Suprapubic skin (tissue), 4 donors: ENCODE results near the gene GJC2. TPM values are rescaled to one million over a fixed set of nuclear protein-coding genes. Genes with fewer than 3 reads are reported as not detected.
A peak's percentile ranks its signal among the peaks of the same experiment; 100 is the strongest.

ENCODE experiments used
- DNase-seq, 2 donors: peaks; one replicate each; pipeline ENCODE4 v3.0.0-alpha.2; 2019; ENCODE audit warnings: low spot score in 2 of 2
- H3K27ac ChIP-seq: fragments of 200-600 bp; sonication (generic); one replicate; pipeline ENCODE4 v1.5.1; 2019
- H3K27me3 ChIP-seq: fragments of 200-600 bp; sonication (generic); one replicate; pipeline ENCODE4 v1.5.1; 2019
- H3K36me3 ChIP-seq: fragments of 200-600 bp; sonication (generic); one replicate; pipeline ENCODE4 v1.5.1; 2019
- H3K4me1 ChIP-seq: fragments of 200-600 bp; sonication (generic); one replicate; pipeline ENCODE4 v1.5.1; 2019
- H3K4me3 ChIP-seq: fragments of 200-600 bp; sonication (generic); one replicate; pipeline ENCODE4 v1.5.1; 2019; ENCODE audit warnings: mild to moderate bottlenecking
- H3K9me3 ChIP-seq: fragments of 200-600 bp; sonication (generic); one replicate; pipeline ENCODE4 v1.5.1; 2019
- CTCF ChIP-seq, 2 donors: fragments of 200-600 bp in 1 of 2; fragments of 450-650 bp in 1 of 2; sonication (generic) in 1 of 2; IDR thresholded peaks; one replicate each; pipeline ENCODE4 v1.5.1; 2016 to 2019; ENCODE audit warnings: antibody characterized with exemption in 2 of 2, mild to moderate bottlenecking in 1 of 2, moderate library complexity in 1 of 2
- EP300 ChIP-seq: sonication (generic); formaldehyde crosslinking; IDR thresholded peaks from one replicate; pipeline ENCODE4 v1.6.1; 2017; ENCODE audit warnings: antibody characterized with exemption
- POLR2A ChIP-seq, 2 donors: fragments of 450-650 bp; IDR thresholded peaks; one replicate each; pipeline ENCODE4 v1.6.1; 2017; ENCODE audit warnings: antibody characterized with exemption in 2 of 2, mild to moderate bottlenecking in 2 of 2, moderate library complexity in 2 of 2
- POLR2AphosphoS5 ChIP-seq, 3 donors: sonication (generic); formaldehyde crosslinking; IDR thresholded peaks; one replicate each; pipeline ENCODE4 v1.6.1; 2017; ENCODE audit warnings: antibody characterized with exemption in 3 of 3
- WGBS: methylation state at CpG from one replicate; pipeline ENCODE4 v1.1.5; 2018; 5-methylcytosine and 5-hydroxymethylcytosine counted together
- total RNA-seq, 4 donors: library from RNA; depleted of rRNA; stranded (reverse); fragments of >200 nt; gene quantifications; one replicate each; pipeline ENCODE4 v1.1.0, GENCODE V29; 2016

Gene GJC2
- total RNA-seq, 4 donors from 2014 or later, result 2.5 to 3.6 (median 3.0) TPM

- Histone ChIP-seq H3K4me3 (no peak overlapping the region), H3K27me3 (no peaks in the 10 kb centered on the region), H3K4me1 (peaks cover 11% of the 10 kb centered on the region), H3K9me3 (no peaks in the 10 kb centered on the region), H3K36me3 (peaks cover 7% of the 10 kb centered on the region), H3K27ac (no peak overlapping the region)
- TF ChIP-seq EP300 (no peak), POLR2AphosphoS5 (IDR thresholded peaks at IDR 0.05) (no peak), CTCF (IDR thresholded peaks at IDR 0.05) (no peak), POLR2A (IDR thresholded peaks at IDR 0.05) (no peak)
- 92% methylated on average over 8 of the region's 19 CpGs for WGBS
- peak in 1 of 2 donors; percentile 68 for DNase-seq
Measured at GRCh38 chr1:228176461-228177182, 26.9 kb downstream of the GJC2 start.

GRCh38 chr1:228177183-228177475, 27.4 kb downstream of the GJC2 start:
- peaks cover 7% of the 10 kb centered on the region for H3K36me3 ChIP-seq
- H3K4me1 ChIP-seq, result peaks cover 11% of the 10 kb centered on the region
- 70% methylated on average over 5 of the region's 5 CpGs for WGBS
- TF ChIP-seq CTCF (IDR thresholded peaks at IDR 0.05), result no peak
- no peak for TF ChIP-seq POLR2A (IDR thresholded peaks at IDR 0.05)
- no peak for TF ChIP-seq POLR2AphosphoS5 (IDR thresholded peaks at IDR 0.05)
- no peak for TF ChIP-seq EP300
- no peak overlapping the region for H3K4me3 ChIP-seq
- H3K27me3 ChIP-seq, result no peaks in the 10 kb centered on the region
- DNase-seq, result no peak
- H3K27ac ChIP-seq, result no peak overlapping the region
- no peaks in the 10 kb centered on the region for H3K9me3 ChIP-seq

GRCh38 chr1:228177721-228178710, 28.3 kb downstream of the GJC2 start:
- H3K9me3 ChIP-seq, result no peaks in the 10 kb centered on the region
- no peak overlapping the region for H3K27ac ChIP-seq
- WGBS, result 93% methylated on average over 12 of the region's 12 CpGs
- TF ChIP-seq CTCF (IDR thresholded peaks at IDR 0.05) (no peak), POLR2A (IDR thresholded peaks at IDR 0.05) (no peak), POLR2AphosphoS5 (IDR thresholded peaks at IDR 0.05) (no peak), EP300 (no peak)
- no peak overlapping the region for H3K4me3 ChIP-seq
- H3K4me1 ChIP-seq, result peaks cover 11% of the 10 kb centered on the region
- peaks cover 7% of the 10 kb centered on the region for H3K36me3 ChIP-seq
- H3K27me3 ChIP-seq, result no peaks in the 10 kb centered on the region
- peak; percentile 9 to 55 for DNase-seq

GRCh38 chr1:228178737-228179684, 29.3 kb downstream of the GJC2 start:
- H3K4me1 ChIP-seq, result peaks cover 8% of the 10 kb centered on the region
- no peaks in the 10 kb centered on the region for H3K27me3 ChIP-seq
- no peaks in the 10 kb centered on the region for H3K9me3 ChIP-seq
- no peak overlapping the region for H3K27ac ChIP-seq
- TF ChIP-seq CTCF (IDR thresholded peaks at IDR 0.05) (no peak), POLR2AphosphoS5 (IDR thresholded peaks at IDR 0.05) (no peak), POLR2A (IDR thresholded peaks at IDR 0.05) (no peak), EP300 (no peak)
- no peak overlapping the region for H3K4me3 ChIP-seq
- peaks cover 7% of the 10 kb centered on the region for H3K36me3 ChIP-seq
- WGBS, result 83% methylated on average over 12 of the region's 12 CpGs
- DNase-seq, result peak; percentile 60 to 72
